Measurements from ENCODE around the gene ADI1.

DNA sequence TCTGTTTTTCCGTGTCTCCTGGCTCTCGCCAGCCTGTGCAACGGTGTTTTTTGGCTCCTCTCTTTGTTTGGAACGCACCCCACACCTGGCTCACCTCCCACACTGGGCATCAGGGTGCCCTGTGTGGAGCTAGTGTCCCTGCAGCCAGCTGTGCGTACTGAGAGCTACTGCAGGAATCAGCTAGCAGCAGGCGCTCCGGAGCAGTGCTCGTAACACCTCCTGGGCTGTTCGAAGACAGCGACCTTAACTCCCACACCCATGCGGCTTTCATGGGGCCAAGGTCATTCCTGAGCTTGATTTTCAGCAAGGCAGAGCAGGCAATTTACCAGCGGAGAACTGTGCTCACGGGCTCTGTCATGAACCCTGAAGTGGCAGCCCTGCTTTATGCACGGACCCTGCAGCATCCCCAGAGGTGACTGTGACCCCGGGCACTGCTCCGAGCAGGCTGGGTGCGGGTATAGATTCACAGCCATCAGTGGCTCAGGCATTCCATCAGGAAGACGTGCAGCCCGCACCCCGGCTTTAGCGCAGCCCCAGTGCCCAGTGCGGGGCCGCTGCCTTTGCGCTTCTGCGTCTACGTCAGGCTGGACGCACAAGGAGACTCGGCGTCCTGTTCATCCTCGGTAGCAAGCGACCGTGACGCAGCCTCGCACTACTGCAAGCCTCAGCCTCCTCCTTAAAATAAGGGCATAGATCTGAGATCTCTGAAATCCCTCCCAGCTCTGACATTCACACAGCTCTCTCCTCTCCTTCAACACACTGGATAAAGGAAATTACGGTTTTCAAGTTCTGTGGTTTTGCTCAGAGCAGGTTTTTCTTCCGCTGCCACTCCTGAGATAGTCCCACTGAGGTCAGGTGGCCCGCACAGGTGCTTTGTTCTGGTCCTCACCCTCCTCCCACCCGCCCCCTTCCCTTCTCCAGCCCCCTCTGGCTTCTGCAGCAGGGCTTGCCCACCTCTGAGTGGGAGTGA, 58.2 kb downstream of the ADI1 start:
- TF ChIP-seq, protein P1, sequence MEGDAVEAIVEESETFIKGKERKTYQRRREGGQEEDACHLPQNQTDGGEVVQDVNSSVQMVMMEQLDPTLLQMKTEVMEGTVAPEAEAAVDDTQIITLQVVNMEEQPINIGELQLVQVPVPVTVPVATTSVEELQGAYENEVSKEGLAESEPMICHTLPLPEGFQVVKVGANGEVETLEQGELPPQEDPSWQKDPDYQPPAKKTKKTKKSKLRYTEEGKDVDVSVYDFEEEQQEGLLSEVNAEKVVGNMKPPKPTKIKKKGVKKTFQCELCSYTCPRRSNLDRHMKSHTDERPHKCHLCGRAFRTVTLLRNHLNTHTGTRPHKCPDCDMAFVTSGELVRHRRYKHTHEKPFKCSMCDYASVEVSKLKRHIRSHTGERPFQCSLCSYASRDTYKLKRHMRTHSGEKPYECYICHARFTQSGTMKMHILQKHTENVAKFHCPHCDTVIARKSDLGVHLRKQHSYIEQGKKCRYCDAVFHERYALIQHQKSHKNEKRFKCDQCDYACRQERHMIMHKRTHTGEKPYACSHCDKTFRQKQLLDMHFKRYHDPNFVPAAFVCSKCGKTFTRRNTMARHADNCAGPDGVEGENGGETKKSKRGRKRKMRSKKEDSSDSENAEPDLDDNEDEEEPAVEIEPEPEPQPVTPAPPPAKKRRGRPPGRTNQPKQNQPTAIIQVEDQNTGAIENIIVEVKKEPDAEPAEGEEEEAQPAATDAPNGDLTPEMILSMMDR (conservative IDR thresholded peaks at IDR 0.05; ENCODE audit: low read length): no peak
- no peak for TF ChIP-seq EZH2phosphoT487 (IDR thresholded peaks at IDR 0.05; ENCODE audit: borderline replicate concordance, low read depth, low read length)
